SH-SY5Y (cell line): ENCODE measurements around the gene MAGEB17.

Experiments
- GATA2 ChIP-seq: IDR thresholded peaks from 2 replicates; pipeline ENCODE4 v1.6.1; 2011; ENCODE audit warnings: mild to moderate bottlenecking, low read depth, low read length
- GATA3 ChIP-seq: IDR thresholded peaks from 2 replicates; pipeline ENCODE4 v1.6.1; 2011; ENCODE audit warnings: low read depth, mild to moderate bottlenecking, low read length, moderate library complexity

MAGEB17 gene

GRCh38 chrX:16186380-16187007, 19.2 kb downstream of the MAGEB17 start:
- TF ChIP-seq GATA3 (no peak), GATA2 (no peak)

GRCh38 chrX:16187024-16187760, 19.9 kb downstream of the MAGEB17 start:
- TF ChIP-seq GATA3 (no peak), GATA2 (no peak)

- TF ChIP-seq GATA2 (no peak), GATA3 (no peak)
Observed at GRCh38 chrX:16188687-16189086, 21.4 kb downstream of the MAGEB17 start.

- TF ChIP-seq GATA2: no peak
Observed at GRCh38 chrX:16191605-16192004, 24.3 kb downstream of the MAGEB17 start.

GRCh38 chrX:16196829-16197228, 29.5 kb downstream of the MAGEB17 start:
- TF ChIP-seq GATA3 (no peak), GATA2 (no peak)

GRCh38 chrX:16199343-16199742, 32.1 kb downstream of the MAGEB17 start:
- TF ChIP-seq GATA2 (no peak), GATA3 (no peak)

GRCh38 chrX:16202943-16203342, 35.7 kb downstream of the MAGEB17 start:
- TF ChIP-seq GATA3: no peak

GRCh38 chrX:16204538-16204937, 37.3 kb downstream of the MAGEB17 start:
- TF ChIP-seq GATA2: no peak
- TF ChIP-seq GATA3: no peak

- TF ChIP-seq GATA2 (no peak), GATA3 (no peak)
Observed at GRCh38 chrX:16205840-16206239, 38.6 kb downstream of the MAGEB17 start.

GRCh38 chrX:16207634-16208033, 40.4 kb downstream of the MAGEB17 start:
- TF ChIP-seq GATA2 (no peak), GATA3 (no peak)

GRCh38 chrX:16208601-16209000, 41.3 kb downstream of the MAGEB17 start:
- no peak for TF ChIP-seq GATA2
- TF ChIP-seq GATA3: no peak

GRCh38 chrX:16210061-16210460, 42.8 kb downstream of the MAGEB17 start:
- TF ChIP-seq GATA3 (no peak), GATA2 (no peak)

GRCh38 chrX:16212024-16212423, 44.7 kb downstream of the MAGEB17 start:
- TF ChIP-seq GATA2 (no peak), GATA3 (no peak)

- no peak for TF ChIP-seq GATA2
- TF ChIP-seq GATA3: no peak
Observed at GRCh38 chrX:16212436-16212835, 45.2 kb downstream of the MAGEB17 start.

GRCh38 chrX:16213961-16214360, 46.7 kb downstream of the MAGEB17 start:
- no peak for TF ChIP-seq GATA2
- no peak for TF ChIP-seq GATA3

GRCh38 chrX:16215660-16216059, 48.4 kb downstream of the MAGEB17 start:
- no peak for TF ChIP-seq GATA3
- no peak for TF ChIP-seq GATA2
